Measurements from ENCODE around the gene LBHD2.

LBHD2 gene

GRCh38 chr14:103134919-103135318 is 50.9 kb downstream of the LBHD2 start:
- no peak for DNase-seq

GRCh38 chr14:103135333-103136260 is 51.6 kb downstream of the LBHD2 start:
- no peak for DNase-seq

DNA sequence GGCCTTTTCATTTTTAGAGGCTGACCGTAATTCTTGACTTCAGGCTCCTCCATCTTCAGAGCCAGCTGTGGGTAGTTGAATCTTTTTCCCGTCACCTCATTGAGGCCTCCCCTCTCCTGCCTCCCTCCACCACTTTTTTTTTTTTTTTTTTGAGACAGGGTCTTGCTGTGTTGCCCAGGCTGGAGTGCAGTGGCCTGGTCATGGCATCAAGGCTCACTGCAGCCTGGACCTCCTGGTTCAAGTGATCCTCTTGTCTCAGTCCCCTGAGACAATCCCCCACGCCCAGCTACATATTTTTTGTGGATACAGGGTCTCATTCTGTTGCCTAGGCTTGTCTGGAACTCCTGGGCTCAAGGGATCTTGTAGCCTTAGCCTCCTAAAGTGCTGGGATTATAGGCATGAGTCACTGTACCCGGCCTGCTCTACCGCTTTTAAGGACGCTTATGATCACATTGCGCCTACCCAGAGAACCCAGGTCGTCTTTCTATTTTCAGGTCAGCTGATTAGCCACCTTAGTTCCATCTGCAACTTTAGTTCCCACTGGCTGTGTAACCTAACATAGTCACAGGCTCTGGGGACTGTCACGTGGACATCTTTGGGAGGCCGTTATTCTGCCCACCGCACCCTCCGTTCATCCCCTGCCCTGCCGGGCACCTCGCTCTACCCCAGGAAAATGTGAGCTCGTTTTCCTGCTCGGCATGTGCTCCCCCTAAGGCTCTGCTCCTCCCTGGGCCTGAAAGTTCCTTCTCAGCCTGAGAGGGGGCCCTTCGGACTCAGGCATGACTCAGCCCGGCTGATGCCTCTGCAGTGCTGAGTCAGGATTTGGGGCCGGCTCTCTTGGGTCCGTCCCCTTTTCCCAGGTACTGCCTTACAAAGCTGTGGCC is 52.6 kb downstream of the LBHD2 start:
- no peak for DNase-seq

DNA sequence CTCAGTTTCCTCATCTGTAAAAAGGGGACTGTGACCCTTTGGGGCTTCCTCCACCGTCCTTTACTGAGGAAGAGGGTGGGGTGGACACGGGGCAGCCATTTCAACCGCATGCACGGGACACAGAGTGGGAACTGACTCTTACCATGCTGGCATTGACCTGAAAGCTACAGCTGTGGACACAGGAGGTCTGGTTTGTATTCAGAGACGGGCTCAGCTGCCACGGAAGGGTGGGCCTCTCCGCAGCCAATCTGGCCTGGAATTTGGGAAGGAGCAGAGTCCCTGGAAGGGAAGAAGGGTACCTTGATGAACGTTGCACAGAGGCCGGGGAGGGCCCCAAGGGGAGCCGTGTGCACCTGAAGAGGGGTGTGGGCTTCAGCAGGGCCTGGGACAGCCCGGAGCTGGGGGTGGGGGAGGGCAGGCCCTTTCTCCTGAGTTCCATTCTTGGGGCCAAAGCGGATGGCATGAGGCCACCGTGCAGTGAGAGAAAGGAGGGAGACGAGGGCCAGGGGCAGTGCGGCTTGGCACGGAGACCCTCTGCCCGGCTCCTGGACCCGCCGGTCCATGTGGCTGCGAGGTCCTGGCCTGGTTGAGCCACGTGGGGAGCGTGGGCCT is 53.8 kb downstream of the LBHD2 start:
- no peak for DNase-seq

DNA sequence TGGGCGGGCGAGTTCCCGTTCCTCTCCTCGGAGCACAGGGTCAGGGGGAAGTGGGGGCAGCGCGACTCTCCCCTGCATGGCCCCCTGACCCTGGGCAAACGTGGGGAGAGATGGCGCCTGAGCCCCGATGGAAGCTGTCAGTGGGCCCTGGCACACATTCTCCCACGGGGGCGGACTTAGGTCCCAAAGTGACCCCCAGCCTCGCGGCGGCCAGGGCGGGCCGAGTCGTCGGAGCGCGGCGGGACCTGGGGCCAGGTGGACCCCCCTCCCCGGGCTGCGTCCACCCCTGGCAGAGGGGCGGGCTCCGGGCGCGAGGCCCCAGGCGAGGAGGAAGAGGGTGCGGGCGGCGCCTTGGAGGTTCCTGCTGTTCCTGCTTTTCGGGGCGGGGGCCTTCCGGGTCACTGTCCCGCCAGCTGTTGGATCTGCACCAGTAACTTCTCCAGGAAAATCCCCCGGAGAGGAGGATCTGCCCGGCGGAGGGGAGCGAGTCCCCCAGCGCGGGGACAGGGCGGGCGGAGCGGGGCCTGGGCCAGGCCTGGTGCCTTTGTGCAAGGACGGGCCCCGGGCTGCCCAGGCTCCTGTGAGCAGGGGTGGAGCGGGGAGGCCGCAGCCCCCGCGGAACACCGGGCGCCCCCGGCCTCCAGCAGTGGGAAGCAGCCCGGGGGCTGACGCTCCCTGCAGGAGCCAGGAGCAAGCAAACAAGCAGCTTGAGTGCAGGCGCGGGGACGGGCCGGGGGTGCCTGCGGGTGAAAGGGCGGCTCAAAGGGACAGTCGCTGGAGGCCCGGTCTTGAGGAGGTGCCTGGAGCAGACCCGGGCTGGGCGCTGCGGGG is 54.5 kb downstream of the LBHD2 start:
- no peak for DNase-seq

GRCh38 chr14:103139132-103140025 is 55.4 kb downstream of the LBHD2 start:
- no peak for DNase-seq

Measured in stimulated activated CD8-positive, alpha-beta memory T cell treated with anti-CD3 and anti-CD28 coated beads, Interleukin-4, amount 100 ng/mL, for 48 hours (primary cell).